H9 (cell line): Measurements from ENCODE around the gene OR5K4. TPM values are rescaled to one million over a fixed set of nuclear protein-coding genes. Genes with fewer than 3 reads are reported as not detected.

ENCODE experiments used
- DNase-seq: peaks from one replicate; pipeline ENCODE4 v3.0.0-alpha.2; 2017
- H2AFZ ChIP-seq: one replicate; pipeline ENCODE4 v1.6.1; 2013; ENCODE audit warnings: mild to moderate bottlenecking, low read length, control low read depth, moderate library complexity
- H2AK5ac ChIP-seq: 2 replicates; pipeline ENCODE4 v1.6.1; 2013; ENCODE audit warnings: low read length, control low read depth, mixed read lengths; ENCODE audit not compliant: insufficient read length
- H2BK120ac ChIP-seq: one replicate; pipeline ENCODE4 v1.6.1; 2013; ENCODE audit warnings: low read depth, mild to moderate bottlenecking, low read length, control low read depth, inconsistent platforms; ENCODE audit not compliant: poor library complexity, severe bottlenecking
- H2BK12ac ChIP-seq: 2 replicates; pipeline ENCODE4 v1.6.1; 2013; ENCODE audit warnings: low read length, control low read depth, mixed read lengths, low read depth; ENCODE audit not compliant: insufficient read length
- H2BK15ac ChIP-seq: 2 replicates; pipeline ENCODE4 v1.6.1; 2013; ENCODE audit warnings: low read depth, low read length, control low read depth
- H2BK20ac ChIP-seq: one replicate; pipeline ENCODE4 v1.6.1; 2013; ENCODE audit warnings: low read depth, mild to moderate bottlenecking, low read length, control low read depth, inconsistent platforms; ENCODE audit not compliant: poor library complexity, severe bottlenecking
- H2BK5ac ChIP-seq: 2 replicates; pipeline ENCODE4 v1.6.1; 2013; ENCODE audit warnings: low read length, control low read depth, mixed read lengths; ENCODE audit not compliant: insufficient read length
- H3K14ac ChIP-seq: 2 replicates; pipeline ENCODE4 v1.6.1; 2013; ENCODE audit warnings: low read length, control low read depth; ENCODE audit not compliant: insufficient read depth
- H3K18ac ChIP-seq: 2 replicates; pipeline ENCODE4 v1.6.1; 2013; ENCODE audit warnings: low read depth, mild to moderate bottlenecking, mixed read lengths, low read length, control low read depth; ENCODE audit not compliant: insufficient read length
- H3K23ac ChIP-seq: 2 replicates; pipeline ENCODE4 v1.6.1; 2013; ENCODE audit warnings: low read length, control low read depth, mixed read lengths, low read depth; ENCODE audit not compliant: insufficient read length
- H3K23me2 ChIP-seq: 2 replicates; pipeline ENCODE4 v1.6.1; 2013; ENCODE audit warnings: low read depth, mild to moderate bottlenecking, mixed read lengths, low read length, control low read depth; ENCODE audit not compliant: insufficient read length, poor library complexity, severe bottlenecking
- H3K27ac ChIP-seq: 2 replicates; pipeline ENCODE4 v1.5.1; 2013; ENCODE audit warnings: low read length, control low read depth, mixed read lengths, low read depth; ENCODE audit not compliant: insufficient read length
- H3K27me3 ChIP-seq: 2 replicates; pipeline ENCODE4 v1.6.1; 2013; ENCODE audit warnings: low read length, control low read depth, inconsistent platforms; ENCODE audit not compliant: insufficient read depth
- H3K4ac ChIP-seq: 2 replicates; pipeline ENCODE4 v1.6.1; 2013; ENCODE audit warnings: low read depth, mild to moderate bottlenecking, control low read depth, inconsistent platforms, low read length, moderate library complexity
- H3K4me1 ChIP-seq: 2 replicates; pipeline ENCODE4 v1.6.1; 2013; ENCODE audit warnings: low read length, control low read depth, inconsistent platforms; ENCODE audit not compliant: insufficient read depth
- H3K4me2 ChIP-seq: 2 replicates; pipeline ENCODE4 v1.6.1; 2013; ENCODE audit warnings: low read length, control low read depth, mixed read lengths; ENCODE audit not compliant: insufficient read length, insufficient read depth
- H3K56ac ChIP-seq: 2 replicates; pipeline ENCODE4 v1.6.1; 2013; ENCODE audit warnings: low read depth, mild to moderate bottlenecking, mixed read lengths, low read length, control low read depth; ENCODE audit not compliant: insufficient read length
- H3K79me1 ChIP-seq: 2 replicates; pipeline ENCODE4 v1.6.1; 2013; ENCODE audit warnings: low read depth, mild to moderate bottlenecking, moderate library complexity, low read length, control low read depth, inconsistent platforms; ENCODE audit not compliant: insufficient read depth, poor library complexity, severe bottlenecking
- H3K79me2 ChIP-seq: 2 replicates; pipeline ENCODE4 v1.6.1; 2013; ENCODE audit warnings: low read length, control low read depth, inconsistent platforms; ENCODE audit not compliant: insufficient read depth
- H3K9ac ChIP-seq: 2 replicates; pipeline ENCODE4 v1.6.1; 2013; ENCODE audit warnings: low read length, control low read depth, mixed read lengths; ENCODE audit not compliant: insufficient read length; ENCODE audit errors: extremely low read depth
- H3K9me3 ChIP-seq: one replicate; pipeline ENCODE4 v1.6.1; 2013; ENCODE audit warnings: low read depth, low read length, inconsistent platforms; ENCODE audit not compliant: control insufficient read depth
- H3T11ph ChIP-seq: one replicate; pipeline ENCODE4 v1.6.1; 2013; ENCODE audit warnings: mild to moderate bottlenecking, low read length, control low read depth, inconsistent platforms
- H4K20me1 ChIP-seq: one replicate; pipeline ENCODE4 v1.6.1; 2013; ENCODE audit not compliant: control insufficient read depth, insufficient read length, insufficient read depth
- H4K5ac ChIP-seq: 2 replicates; pipeline ENCODE4 v1.6.1; 2013; ENCODE audit warnings: low read depth, mild to moderate bottlenecking, mixed read lengths, low read length, control low read depth; ENCODE audit not compliant: insufficient read length
- H4K8ac ChIP-seq: replicated peaks from 2 replicates; pipeline ENCODE4 v1.6.1; 2013; ENCODE audit warnings: low read length, control low read depth, mixed read lengths, low read depth; ENCODE audit not compliant: insufficient read length
- H4K91ac ChIP-seq: 2 replicates; pipeline ENCODE4 v1.6.1; 2013; ENCODE audit warnings: low read depth, mild to moderate bottlenecking, moderate library complexity, mixed read lengths, low read length, control low read depth; ENCODE audit not compliant: insufficient read length
- H3K27ac Mint-ChIP-seq, 3 experiments: 2 replicates in 2 of 3; 3 replicates in 1 of 3; pipeline ENCODE4 v1.8.0; 2020 to 2021; ENCODE audit warnings: mixed read lengths in 3 of 3, mild to moderate bottlenecking in 1 of 3, moderate library complexity in 1 of 3
- H3K27me3 Mint-ChIP-seq: 2 replicates; pipeline ENCODE4 v1.8.0; 2021; ENCODE audit warnings: low read depth, mild to moderate bottlenecking, moderate library complexity, mixed read lengths
- H3K36me3 Mint-ChIP-seq, 3 experiments: 2 replicates in 2 of 3; 3 replicates in 1 of 3; pipeline ENCODE4 v1.8.0; 2020 to 2021; ENCODE audit warnings: low read depth in 3 of 3, mixed read lengths in 3 of 3; ENCODE audit not compliant: insufficient read depth in 1 of 3
- H3K4me1 Mint-ChIP-seq, 2 experiments: 2 replicates each; pipeline ENCODE4 v1.8.0; 2020; ENCODE audit warnings: mixed read lengths in 2 of 2
- H3K4me3 Mint-ChIP-seq, 2 experiments: 2 replicates in 1 of 2; 3 replicates in 1 of 2; pipeline ENCODE4 v1.8.0; 2020 to 2021; ENCODE audit warnings: mild to moderate bottlenecking in 2 of 2, mixed read lengths in 2 of 2, moderate library complexity in 1 of 2
- H3K9me3 Mint-ChIP-seq, 2 experiments: 2 replicates in 1 of 2; 3 replicates in 1 of 2; pipeline ENCODE4 v1.8.0; 2020; ENCODE audit warnings: mild to moderate bottlenecking in 2 of 2, mixed read lengths in 2 of 2, moderate library complexity in 1 of 2
- CTCF ChIP-seq: fragments of 200-600 bp; sonication (generic); conservative IDR thresholded peaks from 3 replicates; pipeline ENCODE4 v1.8.0; 2021; ENCODE audit warnings: antibody characterized with exemption, mild to moderate bottlenecking
- WGBS: extraction: QIAGEN DNeasy Blood & Tissue Kit; methylation state at CpG from one replicate; pipeline ENCODE4 v1.1.7; 2013; ENCODE audit warnings: missing lambda C conversion rate, low lambda C conversion rate, mixed read lengths; ENCODE audit not compliant: insufficient read length; ENCODE audit errors: extremely low coverage; 5-methylcytosine and 5-hydroxymethylcytosine counted together
- total RNA-seq: library from RNA; stranded (reverse); gene quantifications from 2 replicates; pipeline ENCODE4 v1.2.1, GENCODE V29; 2021

OR5K4 gene
- total RNA-seq, 1 experiment from 2014 or later: not detected

- Histone ChIP-seq H3K4me1 (no peaks in the 10 kb centered on the region), H2AK5ac (no peak overlapping the region), H2BK12ac (no peak overlapping the region), H2BK5ac (no peak overlapping the region), H3K79me1 (no peaks in the 10 kb centered on the region), H3K4ac (no peak overlapping the region), H4K5ac (no peak overlapping the region), H3K27ac (no peak overlapping the region), H2AFZ (no peak overlapping the region), H3K9ac (no peak overlapping the region), H3K9me3 (no peaks in the 10 kb centered on the region), H2BK120ac (no peak overlapping the region), H2BK20ac (no peak overlapping the region), H3K4me2 (no peak overlapping the region), H3K23ac (no peak overlapping the region), H3K56ac (no peak overlapping the region), H3K14ac (no peak overlapping the region), H3K23me2 (no peaks in the 10 kb centered on the region), H2BK15ac (no peak overlapping the region), H4K20me1 (no peaks in the 10 kb centered on the region), H3K27me3 (no peaks in the 10 kb centered on the region), H3K18ac (no peak overlapping the region), H3T11ph (no peak overlapping the region), H3K79me2 (no peaks in the 10 kb centered on the region), H4K91ac (no peak overlapping the region), H4K8ac (no peak overlapping the region)
- H3K9me3 Mint-ChIP-seq: peaks cover 73 to 85% of the 10 kb centered on the region in 2 experiments
- no peaks in the 10 kb centered on the region for H3K4me1 Mint-ChIP-seq
- no peak for TF ChIP-seq CTCF
- H3K27me3 Mint-ChIP-seq: peaks cover 2% of the 10 kb centered on the region
- no peak overlapping the region; a peak in 1 of 7 replicates for H3K27ac Mint-ChIP-seq
- no peak overlapping the region for H3K4me3 Mint-ChIP-seq
- no CpG with 5 or more reads among the region's 1 CpG for WGBS
- peaks cover 37 to 59% (median 54%) of the 10 kb centered on the region in 3 experiments for H3K36me3 Mint-ChIP-seq
- no peak for DNase-seq
These were observed 48.9 kb downstream of the OR5K4 start for GRCh38 chr3:98402507-98402906.
